Peyer's patch (tissue), 4 donors: ENCODE measurements around the gene PTPDC1. TPM values are rescaled to one million over a fixed set of nuclear protein-coding genes. Genes with fewer than 3 reads are reported as not detected.

Source experiments
- DNase-seq, 3 donors: peaks; one replicate each; pipeline ENCODE4 v3.0.0-alpha.2; 2017 to 2019
- H3K27ac ChIP-seq, 4 donors: fragments of 200-600 bp; sonication (generic); one replicate each; pipeline ENCODE4 v1.5.1; 2016 to 2019
- H3K27me3 ChIP-seq, 2 donors: fragments of 200-600 bp; sonication (generic); one replicate each; pipeline ENCODE4 v1.5.1; 2019
- H3K36me3 ChIP-seq, 3 donors: fragments of 200-600 bp; sonication (generic); one replicate each; pipeline ENCODE4 v1.5.1; 2016 to 2019
- H3K4me1 ChIP-seq, 4 donors: fragments of 200-600 bp; sonication (generic); one replicate each; pipeline ENCODE4 v1.5.1; 2016 to 2019
- H3K4me3 ChIP-seq, 4 donors: fragments of 200-600 bp; sonication (generic); 1 replicate in 3 of 4; 2 replicates in 1 of 4; pipeline ENCODE4 v1.5.1; 2016 to 2019; ENCODE audit warnings: mild to moderate bottlenecking in 1 of 4
- H3K9me3 ChIP-seq, 4 donors: fragments of 200-600 bp; sonication (generic); one replicate each; pipeline ENCODE4 v1.5.1; 2016 to 2019; ENCODE audit warnings: mild to moderate bottlenecking in 1 of 4
- CTCF ChIP-seq, 6 experiments: fragments of 450-650 bp in 4 of 6; fragments of 200-600 bp in 2 of 6; sonication (generic) in 1 of 6; IDR thresholded peaks; one replicate each; pipeline ENCODE4 v1.5.1; 2017 to 2019; ENCODE audit warnings: antibody characterized with exemption in 6 of 6, mild to moderate bottlenecking in 3 of 6, moderate library complexity in 1 of 6
- POLR2A ChIP-seq, 2 donors: fragments of 450-650 bp; IDR thresholded peaks; one replicate each; pipeline ENCODE4 v1.5.1; 2017; ENCODE audit warnings: antibody characterized with exemption in 2 of 2, mild to moderate bottlenecking in 2 of 2, moderate library complexity in 2 of 2
- total RNA-seq, 4 donors: library from RNA; depleted of rRNA; stranded (reverse); fragments of >200 nt; gene quantifications; one replicate each; pipeline ENCODE4 v1.1.0, GENCODE V29; 2016

The PTPDC1 gene
- total RNA-seq, 4 donors from 2014 or later = 7.2 to 15.7 (median 9.4) TPM

GRCh38 chr9:94056442-94056974 lies 27.8 kb upstream of the PTPDC1 start:
- Histone ChIP-seq H3K27ac (peak overlapping the region in 1 of 4 donors; percentile 1), H3K4me1 (no peaks in the 10 kb centered on the region), H3K27me3 (no peaks in the 10 kb centered on the region), H3K36me3 (no peaks in the 10 kb centered on the region), H3K9me3 (peaks cover 0 to 5% (median 1%) of the 10 kb centered on the region in 4 donors), H3K4me3 (no peak overlapping the region)
- DNase-seq = no peak
- TF ChIP-seq CTCF (IDR thresholded peaks at IDR 0.05) = no peak
- TF ChIP-seq POLR2A (IDR thresholded peaks at IDR 0.05) = no peak

- Histone ChIP-seq H3K27ac (no peak overlapping the region), H3K4me3 (no peak overlapping the region), H3K27me3 (no peaks in the 10 kb centered on the region), H3K36me3 (no peaks in the 10 kb centered on the region), H3K4me1 (no peaks in the 10 kb centered on the region), H3K9me3 (peaks cover 0 to 12% (median 3%) of the 10 kb centered on the region in 4 donors)
- TF ChIP-seq POLR2A (IDR thresholded peaks at IDR 0.05) (no peak), CTCF (IDR thresholded peaks at IDR 0.05) (no peak)
- DNase-seq = no peak
Observed at GRCh38 chr9:94057918-94058317, 26.3 kb upstream of the PTPDC1 start.

- Histone ChIP-seq H3K9me3 (peaks cover 0 to 12% (median 3%) of the 10 kb centered on the region in 4 donors), H3K27ac (no peak overlapping the region), H3K27me3 (no peaks in the 10 kb centered on the region), H3K36me3 (no peaks in the 10 kb centered on the region), H3K4me1 (no peaks in the 10 kb centered on the region), H3K4me3 (no peak overlapping the region)
- no peak for DNase-seq
- TF ChIP-seq CTCF (IDR thresholded peaks at IDR 0.05) = no peak
- TF ChIP-seq POLR2A (IDR thresholded peaks at IDR 0.05) = no peak
Observed at GRCh38 chr9:94061864-94062263, 22.4 kb upstream of the PTPDC1 start.

GRCh38 chr9:94065535-94065961 lies 18.7 kb upstream of the PTPDC1 start:
- Histone ChIP-seq H3K4me3 (no peak overlapping the region), H3K36me3 (peaks cover 0 to 2% (median 0%) of the 10 kb centered on the region in 3 donors), H3K27me3 (no peaks in the 10 kb centered on the region), H3K9me3 (peaks cover 0 to 12% (median 3%) of the 10 kb centered on the region in 4 donors), H3K4me1 (no peaks in the 10 kb centered on the region), H3K27ac (no peak overlapping the region)
- peak in 2 of 3 donors; percentile 79 to 92 for DNase-seq
- TF ChIP-seq CTCF (IDR thresholded peaks at IDR 0.05) = peak; percentile 59 to 89 (median 85)
- TF ChIP-seq POLR2A (IDR thresholded peaks at IDR 0.05) = no peak

GRCh38 chr9:94068257-94068656 lies 16.0 kb upstream of the PTPDC1 start:
- Histone ChIP-seq H3K27me3 (no peaks in the 10 kb centered on the region), H3K4me3 (no peak overlapping the region), H3K27ac (no peak overlapping the region), H3K9me3 (no peaks in the 10 kb centered on the region), H3K4me1 (no peaks in the 10 kb centered on the region), H3K36me3 (peaks cover 0 to 5% (median 0%) of the 10 kb centered on the region in 3 donors)
- TF ChIP-seq CTCF (IDR thresholded peaks at IDR 0.05) = no peak
- no peak for TF ChIP-seq POLR2A (IDR thresholded peaks at IDR 0.05)
- DNase-seq = no peak
